AG04449 (cell line): Measurements from ENCODE around the gene TNFRSF9.

ENCODE experiments used
- CTCF ChIA-PET: fragments of 350-600 bp; formaldehyde crosslinking; extraction: SDS; loops from one replicate; lab custom pipeline; 2021; ENCODE audit warnings: antibody characterized with exemption; lab: Yijun Ruan, JAX
- POLR2A ChIA-PET: fragments of 400-600, 350-600 bp; formaldehyde crosslinking; extraction: SDS; loops from one replicate; lab custom pipeline; 2020; ENCODE audit warnings: antibody characterized with exemption, inconsistent platforms; lab: Yijun Ruan, JAX
- DNase-seq: peaks from one replicate; pipeline ENCODE4 v3.0.0-alpha.2; 2010; ENCODE audit warnings: low read depth, low spot score
- H3K4me3 ChIP-seq: 2 replicates; pipeline ENCODE4 v1.5.1; 2011; ENCODE audit warnings: low read depth, mild to moderate bottlenecking, control low read depth, low read length
- TF ChIP-seq, protein P1 (sequence below): IDR thresholded peaks from one replicate; pipeline ENCODE4 v1.5.1; 2011; ENCODE audit warnings: mild to moderate bottlenecking, moderate library complexity, low read length, control low read depth, inconsistent platforms; ENCODE audit not compliant: insufficient read depth; ENCODE audit errors: missing control alignments

Gene TNFRSF9

DNA sequence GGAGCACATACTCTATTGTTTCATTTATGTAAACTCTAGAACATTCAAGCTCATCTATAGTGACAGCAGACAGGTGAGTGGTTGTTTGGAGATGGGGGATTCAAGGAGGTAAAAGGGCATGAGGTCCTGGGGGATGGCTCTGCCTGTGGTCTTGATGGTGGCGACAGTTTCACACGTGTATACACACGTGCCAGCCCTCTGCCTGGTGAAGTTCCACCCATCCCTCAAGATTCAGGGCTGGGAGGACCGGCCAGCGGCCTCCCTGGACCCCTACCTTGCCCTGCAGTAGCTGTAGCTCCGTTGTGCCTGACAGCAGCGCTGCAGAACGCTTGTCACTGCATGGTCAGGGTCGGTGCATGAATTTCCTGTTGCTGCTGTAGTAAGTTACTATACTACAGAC is 48.8 kb downstream of the TNFRSF9 start:
- no peak for DNase-seq
- no peak overlapping the region for H3K4me3 ChIP-seq
- TF ChIP-seq, protein P1, sequence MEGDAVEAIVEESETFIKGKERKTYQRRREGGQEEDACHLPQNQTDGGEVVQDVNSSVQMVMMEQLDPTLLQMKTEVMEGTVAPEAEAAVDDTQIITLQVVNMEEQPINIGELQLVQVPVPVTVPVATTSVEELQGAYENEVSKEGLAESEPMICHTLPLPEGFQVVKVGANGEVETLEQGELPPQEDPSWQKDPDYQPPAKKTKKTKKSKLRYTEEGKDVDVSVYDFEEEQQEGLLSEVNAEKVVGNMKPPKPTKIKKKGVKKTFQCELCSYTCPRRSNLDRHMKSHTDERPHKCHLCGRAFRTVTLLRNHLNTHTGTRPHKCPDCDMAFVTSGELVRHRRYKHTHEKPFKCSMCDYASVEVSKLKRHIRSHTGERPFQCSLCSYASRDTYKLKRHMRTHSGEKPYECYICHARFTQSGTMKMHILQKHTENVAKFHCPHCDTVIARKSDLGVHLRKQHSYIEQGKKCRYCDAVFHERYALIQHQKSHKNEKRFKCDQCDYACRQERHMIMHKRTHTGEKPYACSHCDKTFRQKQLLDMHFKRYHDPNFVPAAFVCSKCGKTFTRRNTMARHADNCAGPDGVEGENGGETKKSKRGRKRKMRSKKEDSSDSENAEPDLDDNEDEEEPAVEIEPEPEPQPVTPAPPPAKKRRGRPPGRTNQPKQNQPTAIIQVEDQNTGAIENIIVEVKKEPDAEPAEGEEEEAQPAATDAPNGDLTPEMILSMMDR: no peak
- POLR2A ChIA-PET: interaction anchor here (0.6 kb wide), 1 partner anchor 175 kb away, joined by 3 read pairs; no protein-coding TSS in a partner anchor
- CTCF ChIA-PET: interaction anchor here (1.0 to 1.8 kb wide), 3 partner anchors 12 to 140 kb away, joined by 3 to 6 read pairs (median 3); no protein-coding TSS in a partner anchor

DNA sequence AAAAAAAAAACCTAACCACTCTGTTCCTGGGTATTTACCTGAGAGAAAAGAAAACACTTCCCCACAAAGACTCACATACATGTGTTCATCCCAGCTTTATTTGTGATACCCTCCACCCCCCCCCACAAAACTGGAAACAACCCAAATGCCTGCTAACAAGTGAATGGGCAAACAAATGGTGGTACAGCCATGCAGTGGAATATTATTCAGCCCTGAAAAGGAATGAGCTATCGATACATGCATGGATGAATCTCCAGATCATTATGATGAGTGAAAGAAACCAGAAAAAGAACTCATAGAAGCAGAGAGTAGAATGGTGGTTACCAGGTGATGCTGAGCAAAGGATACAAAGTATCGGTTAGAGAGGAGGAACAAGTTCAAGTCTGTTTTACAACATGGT is 49.8 kb downstream of the TNFRSF9 start:
- TF ChIP-seq, protein P1: no peak
- ChIA-PET POLR2A (no interaction called here), CTCF (interaction anchor here (1.5 to 1.8 kb wide), 2 partner anchors 13 to 81 kb away, joined by 3 to 6 read pairs; no protein-coding TSS in a partner anchor)
- DNase-seq: no peak
- no peak overlapping the region for H3K4me3 ChIP-seq

DNA sequence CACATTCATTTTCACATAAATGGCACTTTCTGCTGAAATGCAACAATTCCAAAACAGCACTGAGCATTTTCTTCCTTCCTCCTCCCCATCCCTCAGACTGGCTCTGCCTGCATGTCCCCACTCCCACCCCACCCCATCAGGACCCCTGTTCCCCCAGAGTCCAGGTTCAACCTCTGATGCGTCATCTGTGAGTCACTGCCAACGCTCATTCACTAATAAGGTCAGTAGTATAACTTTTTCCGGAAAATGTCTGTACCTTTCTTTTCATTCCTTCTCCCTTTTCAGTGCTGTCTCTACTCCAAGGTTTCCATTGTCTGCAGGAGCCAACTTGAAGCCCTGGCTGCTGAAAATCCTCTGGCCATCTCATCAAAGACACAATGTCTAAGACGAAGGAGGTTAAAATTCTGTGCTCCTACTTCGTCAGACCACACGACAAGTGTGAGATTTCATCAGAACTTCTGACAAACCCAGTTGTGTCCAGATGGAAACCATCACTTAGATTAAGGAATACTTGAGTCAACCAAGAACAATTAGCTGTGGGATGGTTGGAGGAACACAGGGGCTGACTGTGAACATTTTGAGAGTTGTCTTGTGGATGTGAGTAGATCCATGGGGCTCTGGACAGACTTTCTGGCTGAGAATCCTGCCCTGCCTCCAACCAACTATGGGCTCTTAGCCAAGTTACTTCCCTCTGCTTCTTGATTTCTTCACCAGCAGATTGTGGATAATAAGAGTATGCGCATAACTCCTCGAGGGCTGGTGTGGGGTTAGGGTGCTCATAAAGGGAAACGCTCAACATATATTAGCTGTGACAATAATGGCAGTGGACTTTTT is 52.2 kb downstream of the TNFRSF9 start:
- TF ChIP-seq, protein P1: no peak
- ChIA-PET CTCF (interaction anchor here (0.7 to 1.7 kb wide), 4 partner anchors 13 to 221 kb away, joined by 3 to 5 read pairs (median 4); no protein-coding TSS in a partner anchor), POLR2A (no interaction called here)
- no peak for DNase-seq
- no peak overlapping the region for H3K4me3 ChIP-seq

DNA sequence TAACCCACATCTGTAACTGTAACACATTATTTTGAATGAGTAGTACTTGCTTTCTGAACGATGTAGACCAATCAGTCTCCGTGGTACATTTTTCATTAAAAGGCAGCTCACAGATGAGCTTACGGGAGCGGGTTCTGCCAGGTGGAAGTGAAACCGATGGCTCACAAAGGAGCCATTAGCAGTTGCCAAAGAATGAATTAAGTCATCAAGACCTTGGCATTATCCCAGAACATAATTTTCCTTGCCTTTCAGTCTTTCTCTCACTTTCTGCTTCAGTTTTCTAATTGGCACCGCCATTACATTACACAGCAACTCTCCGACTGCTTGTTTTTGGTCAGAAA is 54.3 kb downstream of the TNFRSF9 start:
- DNase-seq: no peak
- TF ChIP-seq, protein P1: no peak
- H3K4me3 ChIP-seq: no peak overlapping the region
- CTCF ChIA-PET: interaction anchor here (0.6 to 1.5 kb wide), 2 partner anchors 16 to 172 kb away, joined by 3 read pairs; no protein-coding TSS in a partner anchor
- POLR2A ChIA-PET: no interaction called here

DNA sequence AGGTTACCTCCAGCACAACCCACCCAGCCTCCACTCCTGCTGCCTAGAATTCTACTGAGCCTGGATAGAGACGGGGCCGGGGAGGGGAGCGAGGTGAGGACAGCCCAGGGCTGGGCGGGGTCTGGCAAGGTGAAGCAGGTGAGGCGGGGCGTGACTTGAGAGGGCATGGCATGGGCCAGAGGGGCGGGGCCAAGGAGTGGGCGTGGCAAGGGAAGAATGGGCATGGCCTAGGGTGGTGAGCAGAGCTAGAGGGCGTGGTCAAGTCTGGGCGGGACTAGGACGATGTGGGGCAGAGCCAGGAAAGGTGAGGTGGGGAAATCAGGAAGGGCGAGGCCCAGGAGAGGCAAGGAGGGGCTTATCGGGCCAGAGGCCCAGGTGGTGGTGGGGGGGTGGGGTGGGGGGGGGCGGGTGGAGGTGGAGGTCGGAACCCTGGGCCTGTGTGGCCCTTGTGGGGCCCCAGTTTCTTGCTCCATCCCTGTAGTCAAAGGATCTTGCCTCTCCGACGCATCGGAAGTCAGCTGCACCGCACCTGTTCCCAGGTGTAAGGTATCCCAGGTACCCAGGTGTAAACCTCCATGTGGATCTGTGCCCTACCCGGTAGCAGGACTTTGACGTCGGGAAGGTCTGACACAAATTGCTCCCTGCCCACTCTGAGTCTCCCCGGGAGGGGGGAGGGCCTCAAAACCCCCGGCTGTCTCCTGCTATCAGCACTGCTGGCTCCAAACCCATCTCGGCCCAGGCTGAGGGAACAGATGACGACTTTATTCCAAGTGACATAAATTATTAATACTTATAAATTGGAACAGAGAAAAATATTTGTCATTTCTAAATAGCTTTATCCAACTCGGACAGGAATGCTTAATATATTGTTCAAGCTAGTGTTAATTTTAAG is 54.9 kb downstream of the TNFRSF9 start:
- CTCF ChIA-PET: interaction anchor here (1.5 kb wide), 1 partner anchor 16 kb away, joined by 3 read pairs; no protein-coding TSS in a partner anchor
- POLR2A ChIA-PET: no interaction called here
- H3K4me3 ChIP-seq: no peak overlapping the region
- TF ChIP-seq, protein P1: no peak
- DNase-seq: no peak
